ENCODE results near the gene NXF2B.

GRCh38 chrX:102339312-102340298 is 100.2 kb downstream of the NXF2B start:
- no peak for TF ChIP-seq CTCF (IDR thresholded peaks at IDR 0.05; ENCODE audit: low read depth, low read length, poor library complexity, severe bottlenecking)
- TF ChIP-seq EZH2phosphoT487 (IDR thresholded peaks at IDR 0.05; ENCODE audit: borderline replicate concordance, low read length) = no peak

All from DOHH2 (cell line).